ENCODE data around the gene SLCO3A1.
A peak's percentile ranks its signal among the peaks of the same experiment; 100 is the strongest.
"Not testable (repeated sequence)": the region's sequence is repeated elsewhere in the genome, so short reads cannot be mapped to it uniquely, and the experiment has no call there.

SLCO3A1 gene

GRCh38 chr15:91942720-91943394, 89.3 kb downstream of the SLCO3A1 start:
- DNase-seq = peak in 2 of 5 donors; percentile 13 to 75

- DNase-seq = no peak
These were observed 90.8 kb downstream of the SLCO3A1 start for GRCh38 chr15:91944331-91944730.

GRCh38 chr15:91945385-91945784, 91.9 kb downstream of the SLCO3A1 start:
- no peak for DNase-seq

GRCh38 chr15:91946075-91946474, 92.6 kb downstream of the SLCO3A1 start:
- no peak for DNase-seq

- DNase-seq = no peak
These were observed 93.2 kb downstream of the SLCO3A1 start for GRCh38 chr15:91946581-91947292.

- DNase-seq = no peak
These were observed 93.8 kb downstream of the SLCO3A1 start for GRCh38 chr15:91947293-91947679.

- no peak for DNase-seq
These were observed 94.4 kb downstream of the SLCO3A1 start for GRCh38 chr15:91947683-91948608.

GRCh38 chr15:91949361-91949760, 95.9 kb downstream of the SLCO3A1 start:
- DNase-seq = no peak

- no peak for DNase-seq
These were observed 96.5 kb downstream of the SLCO3A1 start for GRCh38 chr15:91950054-91950453.

GRCh38 chr15:91950631-91951329, 97.3 kb downstream of the SLCO3A1 start:
- DNase-seq = no peak

- DNase-seq = no peak
These were observed 98.7 kb downstream of the SLCO3A1 start for GRCh38 chr15:91952216-91952615.

GRCh38 chr15:91953432-91953831, 99.9 kb downstream of the SLCO3A1 start:
- DNase-seq = no peak

GRCh38 chr15:91954292-91954691, 100.8 kb downstream of the SLCO3A1 start:
- no peak for DNase-seq

- DNase-seq = no peak
These were observed 102.7 kb downstream of the SLCO3A1 start for GRCh38 chr15:91956026-91956723.

GRCh38 chr15:91961357-91961756, 107.8 kb downstream of the SLCO3A1 start:
- no peak for DNase-seq

- DNase-seq = not testable (repeated sequence)
These were observed 110.2 kb downstream of the SLCO3A1 start for GRCh38 chr15:91963747-91964146.

- no peak for DNase-seq
These were observed 112.1 kb downstream of the SLCO3A1 start for GRCh38 chr15:91965501-91966193.

- DNase-seq = no peak
These were observed 112.7 kb downstream of the SLCO3A1 start for GRCh38 chr15:91966194-91966552.

GRCh38 chr15:91967935-91968606, 114.6 kb downstream of the SLCO3A1 start:
- no peak for DNase-seq

- DNase-seq = no peak
These were observed 115.1 kb downstream of the SLCO3A1 start for GRCh38 chr15:91968610-91969009.

GRCh38 chr15:91970142-91970541, 116.6 kb downstream of the SLCO3A1 start:
- DNase-seq = no peak

All from T-helper 1 cell (primary cell).